Islet precursor cell (in vitro differentiated cells): ENCODE data around the gene VWA3A.
A peak's percentile ranks its signal among the peaks of the same experiment; 100 is the strongest.
"Not testable (repeated sequence)": the region's sequence is repeated elsewhere in the genome, so short reads cannot be mapped to it uniquely, and the experiment has no call there.

Experiments
- DNase-seq: peaks from one replicate; pipeline ENCODE4 v3.0.0-alpha.2; 2018

VWA3A gene

GRCh38 chr16:22139008-22139407 lies 46.7 kb downstream of the VWA3A start:
- no peak for DNase-seq

GRCh38 chr16:22139732-22140131 lies 47.4 kb downstream of the VWA3A start:
- DNase-seq = no peak

GRCh38 chr16:22141767-22142166 lies 49.4 kb downstream of the VWA3A start:
- DNase-seq = no peak

DNA sequence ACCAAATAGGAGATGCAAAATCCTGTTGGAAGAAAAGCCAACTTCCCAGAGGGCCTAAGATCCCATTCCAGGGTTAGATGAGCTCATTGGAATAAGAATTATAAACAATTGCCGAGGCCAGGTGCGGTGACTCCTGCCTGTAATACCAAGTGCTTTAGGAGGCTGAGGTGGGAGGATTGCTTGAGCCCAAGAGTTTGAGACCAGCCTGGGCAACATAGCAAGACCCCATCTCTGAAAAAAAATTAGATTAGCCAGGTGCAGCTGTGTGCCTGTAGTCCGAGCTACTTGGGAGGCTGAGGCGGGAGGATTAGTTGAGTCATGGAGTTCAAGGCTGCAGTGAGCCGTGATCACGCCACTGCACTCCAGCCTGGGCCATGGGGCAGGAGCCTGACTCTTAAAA lies 52.2 kb downstream of the VWA3A start:
- DNase-seq = no peak

DNA sequence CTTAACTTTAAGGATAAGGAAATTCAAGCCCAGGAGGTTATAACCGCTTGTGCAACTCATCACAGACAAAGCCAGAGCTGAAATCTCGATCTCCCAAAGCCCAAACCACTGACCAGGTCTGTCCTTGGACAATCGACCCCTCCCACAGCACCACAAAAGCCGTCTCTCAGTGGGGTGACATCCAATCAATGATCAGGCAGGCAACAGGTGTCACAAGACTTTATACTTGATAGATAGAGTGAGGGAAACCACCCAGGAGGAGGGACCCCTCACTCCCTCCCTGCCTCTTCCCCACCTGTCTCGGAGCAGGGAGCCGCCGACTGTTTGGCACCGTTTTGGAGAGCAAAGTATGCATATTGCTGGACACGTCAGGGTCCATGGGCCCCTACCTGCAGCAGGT lies 55.5 kb downstream of the VWA3A start:
- no peak for DNase-seq

- DNase-seq = no peak
Measured at GRCh38 chr16:22151246-22151998, 59.1 kb downstream of the VWA3A start.

DNA sequence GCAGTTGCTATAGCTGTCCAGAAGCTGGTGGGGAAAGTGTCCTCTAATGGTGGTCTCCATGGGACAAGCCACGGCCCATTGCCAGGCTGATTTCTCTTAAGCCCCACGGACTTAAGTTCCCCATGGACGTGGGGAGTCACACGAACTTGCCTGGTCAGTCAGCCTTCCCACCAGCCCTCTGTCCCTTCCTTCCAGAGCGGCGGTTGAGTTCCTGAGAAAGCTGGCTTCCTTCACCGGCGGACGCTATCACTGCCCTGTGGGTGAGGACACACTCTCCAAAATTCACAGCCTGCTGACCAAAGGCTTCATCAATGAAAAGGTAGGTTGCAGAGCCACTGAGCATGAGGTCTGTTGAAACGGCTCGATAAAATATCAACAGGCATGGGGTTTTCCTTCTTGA lies 60.0 kb downstream of the VWA3A start:
- no peak for DNase-seq

- not testable (repeated sequence) for DNase-seq
Measured at GRCh38 chr16:22153078-22153477, 60.7 kb downstream of the VWA3A start.

DNA sequence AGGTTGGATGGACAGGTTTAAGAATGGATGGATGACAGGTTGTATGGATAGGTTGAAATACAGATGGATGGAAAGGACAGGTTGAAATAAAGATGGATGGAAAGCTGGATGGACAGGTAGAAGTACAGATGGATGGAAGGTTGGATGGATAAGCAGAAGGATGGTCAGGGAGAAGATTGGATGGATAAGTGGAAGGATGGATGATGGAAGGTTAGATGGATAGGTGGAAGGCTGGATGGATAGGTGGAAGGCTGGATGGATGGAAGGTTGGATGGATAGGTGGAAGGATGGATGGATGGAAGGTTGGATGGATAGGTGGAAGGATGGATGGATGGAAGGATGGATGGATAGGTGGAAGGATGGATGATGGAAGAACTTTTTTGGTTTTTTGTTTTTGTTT lies 69.1 kb downstream of the VWA3A start:
- DNase-seq = no peak

DNA sequence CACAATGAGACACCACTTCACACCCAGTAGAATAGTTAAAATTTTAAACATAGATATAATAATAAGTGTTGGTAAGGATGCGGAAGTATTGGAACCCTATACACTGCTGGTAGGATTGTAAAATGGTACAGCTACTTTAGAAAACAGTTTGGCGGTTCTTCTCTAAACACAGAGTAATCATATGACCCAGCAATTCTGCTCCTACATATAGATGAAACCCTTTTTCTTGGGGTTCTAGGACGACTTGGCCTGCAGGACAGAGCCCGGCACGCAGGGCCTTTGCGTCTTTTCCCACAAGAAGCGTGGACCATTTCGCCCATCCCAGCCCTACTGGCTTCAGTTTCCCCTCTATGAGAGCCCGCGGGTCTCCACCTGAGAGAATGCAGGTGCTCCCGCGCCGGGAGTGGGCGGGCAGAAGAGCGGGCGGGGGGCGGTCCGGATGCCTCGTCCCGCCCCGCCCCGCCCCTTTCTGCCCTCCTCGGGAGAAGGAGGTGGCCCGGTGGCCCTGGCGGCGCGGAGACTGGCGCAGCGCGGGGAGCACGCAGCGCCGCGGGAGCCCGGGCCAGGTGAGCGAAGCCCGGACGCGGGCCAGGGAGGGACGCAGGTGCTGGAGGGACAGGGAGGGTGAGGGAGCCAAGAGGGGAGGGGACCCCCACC lies 69.8 kb downstream of the VWA3A start, which contains the start of gene SDR42E2:
SDR42E2 (plus strand) TSS at position 508 of the 657 bp plus-strand sequence. CDS start 3,077 bp downstream, outside the sequence.
- DNase-seq = peak; percentile 70

GRCh38 chr16:22162656-22163009 lies 70.3 kb downstream of the VWA3A start:
- no peak for DNase-seq

GRCh38 chr16:22163806-22164205 lies 71.5 kb downstream of the VWA3A start:
- DNase-seq = no peak

- DNase-seq = no peak
Measured at GRCh38 chr16:22164482-22164881, 72.1 kb downstream of the VWA3A start.

- no peak for DNase-seq
Measured at GRCh38 chr16:22165508-22166285, 73.4 kb downstream of the VWA3A start.

- DNase-seq = no peak
Measured at GRCh38 chr16:22171953-22172352, 79.6 kb downstream of the VWA3A start.

DNA sequence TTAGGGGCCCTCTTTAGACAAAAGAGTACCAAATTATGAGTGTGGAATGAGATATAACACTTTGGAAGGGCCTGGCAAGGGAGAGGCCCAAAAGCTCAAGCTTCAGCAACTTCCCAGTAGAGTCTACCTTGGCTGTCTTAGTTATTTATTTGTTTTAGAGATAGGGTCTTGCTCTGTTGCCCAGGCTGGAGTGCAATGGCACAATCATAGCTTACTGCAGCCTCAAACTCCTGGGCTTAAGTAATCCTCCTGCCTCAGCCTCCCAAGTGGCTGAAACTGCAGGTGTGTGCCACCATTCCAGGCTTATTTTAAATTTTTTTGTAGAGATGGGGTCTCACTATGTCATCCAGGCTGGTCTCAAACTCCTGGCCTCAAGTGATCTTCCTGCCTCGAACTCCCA lies 80.3 kb downstream of the VWA3A start:
- not testable (repeated sequence) for DNase-seq

GRCh38 chr16:22174642-22175041 lies 82.3 kb downstream of the VWA3A start:
- no peak for DNase-seq

DNA sequence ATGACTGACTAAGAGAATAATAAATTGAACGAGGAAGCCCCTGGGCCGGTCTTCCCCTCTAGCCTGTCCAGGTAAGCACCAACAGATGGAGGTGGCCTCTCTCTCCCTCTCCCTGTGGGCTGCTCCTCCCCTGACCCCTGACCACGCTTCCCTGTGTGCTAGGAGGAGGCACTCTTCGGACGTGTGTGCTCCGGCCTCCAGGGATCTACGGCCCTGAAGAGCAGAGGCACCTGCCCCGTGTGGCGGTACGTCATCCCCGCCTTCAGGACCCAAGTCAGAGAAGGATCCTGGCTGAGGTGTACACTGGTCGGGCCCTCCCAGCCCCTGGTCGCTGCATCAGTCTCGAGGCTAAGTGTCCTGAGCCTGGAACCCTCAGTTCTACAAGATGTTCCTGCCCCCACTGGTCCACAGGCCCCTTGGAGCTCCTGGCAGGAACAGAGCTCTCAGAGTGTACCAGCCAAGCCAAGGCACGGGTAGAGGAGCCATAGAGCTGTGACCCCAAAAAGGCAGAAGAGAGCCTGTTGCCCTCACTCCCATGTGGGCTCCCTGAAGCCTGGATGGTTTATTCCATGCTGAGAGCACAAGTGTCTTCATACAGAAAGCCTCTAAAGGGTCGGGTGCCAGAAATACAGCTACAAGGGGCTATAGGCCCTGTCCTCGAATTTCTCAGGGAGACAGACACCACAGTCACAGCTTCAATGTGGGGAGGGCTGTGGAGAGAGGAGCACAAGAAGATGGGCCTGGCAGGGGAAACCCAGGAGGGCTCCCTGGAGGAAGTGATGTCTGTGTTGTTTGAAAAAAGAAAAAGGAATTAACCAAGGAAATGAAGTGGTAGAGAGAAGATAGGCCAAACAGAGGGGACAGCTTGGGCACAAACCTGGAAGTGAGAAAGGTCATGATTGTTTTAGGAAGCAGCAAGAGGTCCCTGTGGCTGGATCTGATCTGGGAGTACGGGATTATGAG lies 85.9 kb downstream of the VWA3A start:
- DNase-seq = no peak

DNA sequence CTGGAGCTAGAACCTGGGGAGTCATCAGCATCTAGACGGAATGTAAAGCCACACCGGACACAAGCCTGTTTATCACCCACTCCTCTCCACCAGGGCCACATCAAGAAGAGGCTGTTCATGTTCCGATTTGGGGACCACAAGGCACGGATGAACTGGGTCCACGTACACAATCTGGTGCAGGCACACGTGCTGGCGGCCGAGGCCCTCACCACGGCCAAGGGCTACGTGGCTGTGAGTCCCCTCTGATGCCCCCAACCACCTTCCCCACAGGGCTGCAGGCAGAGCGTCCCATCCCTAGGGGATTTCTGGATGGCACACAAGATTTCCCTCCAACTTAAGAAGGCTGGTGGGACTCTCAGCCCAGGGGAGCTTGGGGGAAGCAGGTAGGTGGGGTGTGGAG lies 89.1 kb downstream of the VWA3A start:
- no peak for DNase-seq

GRCh38 chr16:22181843-22182242 lies 89.5 kb downstream of the VWA3A start:
- no peak for DNase-seq

DNA sequence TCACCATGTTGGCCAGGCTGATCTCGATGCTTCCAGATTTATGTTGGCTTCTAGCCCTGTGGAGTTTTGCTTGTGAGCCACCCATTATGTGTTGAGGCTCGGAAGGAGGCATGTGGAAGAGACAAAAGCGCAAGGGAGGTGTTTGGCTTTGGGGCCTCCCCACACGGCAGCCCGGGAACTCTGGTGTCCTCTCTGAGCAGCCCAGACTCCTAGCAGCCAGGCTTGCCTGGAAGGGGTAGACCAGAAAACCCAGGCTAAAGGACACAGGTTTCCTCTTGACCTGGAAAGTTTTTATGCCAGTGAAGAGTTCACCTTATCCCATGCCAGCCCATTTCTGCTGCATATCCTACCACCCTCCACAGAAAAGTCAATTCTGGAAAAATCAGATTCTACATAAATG lies 91.0 kb downstream of the VWA3A start:
- no peak for DNase-seq

DNA sequence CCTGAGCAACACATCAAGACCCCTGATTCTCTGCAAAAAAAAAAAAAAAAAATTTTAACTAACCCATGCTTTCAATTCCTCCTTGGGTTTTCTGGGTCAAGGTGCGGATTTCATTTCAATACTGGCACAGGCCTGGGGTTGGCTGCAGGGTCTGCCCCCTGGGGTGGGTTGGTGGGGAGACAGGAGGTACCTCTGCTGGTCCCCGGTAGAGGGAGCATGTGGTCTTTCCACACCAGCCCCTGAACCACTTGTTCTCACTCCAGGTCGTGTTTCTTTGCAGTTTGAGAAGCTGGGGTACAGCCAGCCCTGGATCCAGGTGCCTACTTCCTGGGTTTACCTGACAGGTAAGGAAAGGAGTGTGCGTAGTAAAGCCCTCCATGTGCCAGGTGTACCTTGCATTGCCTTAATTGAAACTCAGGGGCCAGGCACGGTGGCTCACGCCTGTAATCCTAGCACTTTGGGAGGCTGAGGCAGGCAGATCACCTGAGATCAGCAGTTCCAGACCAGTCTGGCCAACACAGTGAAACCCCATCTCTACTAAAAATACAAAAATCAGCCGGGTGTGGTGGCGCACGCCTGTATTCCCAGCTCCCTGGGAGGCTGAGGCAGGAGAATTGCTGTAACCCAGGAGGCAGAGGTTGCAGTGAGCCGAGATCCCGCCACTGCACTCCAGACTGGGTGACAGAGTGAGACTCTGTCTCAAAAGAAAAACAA lies 91.7 kb downstream of the VWA3A start:
- DNase-seq = no peak
